ENCODE data around the gene URB1.
"Not testable (repeated sequence)": the region's sequence is repeated elsewhere in the genome, so short reads cannot be mapped to it uniquely, and the experiment has no call there.

URB1 gene

GRCh38 chr21:32412162-32413014 lies 19.6 kb upstream of the URB1 start, which contains the start of gene EVA1C:
Gene EVA1C (plus strand): TSS chr21:32412706. CDS start chr21:32412854, 148 bp downstream.
- peak; percentile 82 for DNase-seq

GRCh38 chr21:32411350-32412161 lies 18.7 kb upstream of the URB1 start:
- peak; percentile 78 for DNase-seq

- DNase-seq: no peak
Observed at GRCh38 chr21:32410916-32411315, 18.1 kb upstream of the URB1 start.

GRCh38 chr21:32410291-32410690 lies 17.5 kb upstream of the URB1 start:
- no peak for DNase-seq

- no peak for DNase-seq
Observed at GRCh38 chr21:32406405-32406804, 13.6 kb upstream of the URB1 start.

GRCh38 chr21:32403201-32403777 lies 10.5 kb upstream of the URB1 start:
- peak; percentile 69 for DNase-seq

- DNase-seq: no peak
Observed at GRCh38 chr21:32393677-32394001, 827 bp upstream of the URB1 start.

GRCh38 chr21:32392299-32392879 lies 423 bp downstream of the URB1 start:
- no peak for DNase-seq

- DNase-seq: no peak
Observed at GRCh38 chr21:32391755-32392154, 1.1 kb downstream of the URB1 start.

- DNase-seq: not testable (repeated sequence)
Observed at GRCh38 chr21:32390537-32391224, 2.1 kb downstream of the URB1 start.

- DNase-seq: no peak
Observed at GRCh38 chr21:32389337-32390015, 3.3 kb downstream of the URB1 start.

GRCh38 chr21:32388306-32388705 lies 4.5 kb downstream of the URB1 start:
- DNase-seq: no peak

- DNase-seq: no peak
Observed at GRCh38 chr21:32387151-32387550, 5.7 kb downstream of the URB1 start.

GRCh38 chr21:32386195-32386870 lies 6.5 kb downstream of the URB1 start:
- DNase-seq: no peak

GRCh38 chr21:32383812-32384211 lies 9.0 kb downstream of the URB1 start:
- DNase-seq: no peak

GRCh38 chr21:32382108-32382644 lies 10.6 kb downstream of the URB1 start:
- DNase-seq: no peak

GRCh38 chr21:32381571-32381970 lies 11.2 kb downstream of the URB1 start:
- DNase-seq: no peak

GRCh38 chr21:32380940-32381339 lies 11.9 kb downstream of the URB1 start:
- DNase-seq: no peak

- no peak for DNase-seq
Observed at GRCh38 chr21:32378956-32379355, 13.9 kb downstream of the URB1 start.

- DNase-seq: no peak
Observed at GRCh38 chr21:32377991-32378390, 14.8 kb downstream of the URB1 start.

GRCh38 chr21:32377506-32377905 lies 15.3 kb downstream of the URB1 start:
- DNase-seq: no peak
